ENCODE measurements around the gene STMN3.

STMN3 gene

DNA sequence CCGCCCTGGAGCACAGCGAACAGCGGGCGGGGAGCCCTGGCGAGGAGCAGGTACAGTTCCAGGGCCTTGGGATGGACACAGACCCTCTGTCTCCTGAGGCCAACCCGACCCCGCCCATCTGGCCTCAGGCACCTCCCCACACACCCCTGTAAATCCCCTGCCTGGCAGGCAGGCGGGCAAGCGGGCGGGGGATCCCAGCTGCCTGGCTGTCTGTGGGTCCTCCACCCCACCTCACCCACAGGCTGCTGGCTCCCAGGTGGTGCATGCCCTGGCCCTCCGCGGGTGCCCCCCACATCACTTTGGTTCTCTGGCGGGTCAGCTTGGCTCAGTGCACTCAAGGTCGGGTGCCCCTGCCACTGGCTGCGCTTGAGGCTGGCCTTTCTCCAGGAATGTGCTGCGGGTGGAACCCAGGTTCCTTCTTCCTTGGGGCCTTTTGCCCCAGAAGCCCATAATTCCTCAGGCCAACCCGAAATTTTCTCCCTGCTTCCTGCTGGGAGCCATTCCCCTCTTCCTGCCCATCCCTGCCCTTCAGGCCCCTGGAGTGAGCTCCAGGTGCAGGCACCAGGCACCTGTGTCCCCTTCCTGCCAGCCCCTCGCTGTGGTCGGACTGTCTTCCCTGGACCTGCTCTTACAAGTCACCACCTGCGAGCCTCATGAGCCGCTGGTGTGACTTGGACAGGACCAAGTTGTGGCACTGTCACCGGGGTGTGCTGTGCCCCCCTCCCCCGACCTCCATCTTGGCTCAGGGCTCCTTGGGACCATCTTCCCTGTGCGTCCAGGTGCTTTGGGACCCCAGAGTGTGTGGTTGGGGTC lies 37.9 kb upstream of the STMN3 start:
- H3K27ac ChIP-seq: peak overlapping the region; percentile 42
- TF ChIP-seq, protein P1, sequence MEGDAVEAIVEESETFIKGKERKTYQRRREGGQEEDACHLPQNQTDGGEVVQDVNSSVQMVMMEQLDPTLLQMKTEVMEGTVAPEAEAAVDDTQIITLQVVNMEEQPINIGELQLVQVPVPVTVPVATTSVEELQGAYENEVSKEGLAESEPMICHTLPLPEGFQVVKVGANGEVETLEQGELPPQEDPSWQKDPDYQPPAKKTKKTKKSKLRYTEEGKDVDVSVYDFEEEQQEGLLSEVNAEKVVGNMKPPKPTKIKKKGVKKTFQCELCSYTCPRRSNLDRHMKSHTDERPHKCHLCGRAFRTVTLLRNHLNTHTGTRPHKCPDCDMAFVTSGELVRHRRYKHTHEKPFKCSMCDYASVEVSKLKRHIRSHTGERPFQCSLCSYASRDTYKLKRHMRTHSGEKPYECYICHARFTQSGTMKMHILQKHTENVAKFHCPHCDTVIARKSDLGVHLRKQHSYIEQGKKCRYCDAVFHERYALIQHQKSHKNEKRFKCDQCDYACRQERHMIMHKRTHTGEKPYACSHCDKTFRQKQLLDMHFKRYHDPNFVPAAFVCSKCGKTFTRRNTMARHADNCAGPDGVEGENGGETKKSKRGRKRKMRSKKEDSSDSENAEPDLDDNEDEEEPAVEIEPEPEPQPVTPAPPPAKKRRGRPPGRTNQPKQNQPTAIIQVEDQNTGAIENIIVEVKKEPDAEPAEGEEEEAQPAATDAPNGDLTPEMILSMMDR (IDR thresholded peaks at IDR 0.05): no peak
- no peak for TF ChIP-seq ZFX (IDR thresholded peaks at IDR 0.05; ENCODE audit: borderline replicate concordance)

DNA sequence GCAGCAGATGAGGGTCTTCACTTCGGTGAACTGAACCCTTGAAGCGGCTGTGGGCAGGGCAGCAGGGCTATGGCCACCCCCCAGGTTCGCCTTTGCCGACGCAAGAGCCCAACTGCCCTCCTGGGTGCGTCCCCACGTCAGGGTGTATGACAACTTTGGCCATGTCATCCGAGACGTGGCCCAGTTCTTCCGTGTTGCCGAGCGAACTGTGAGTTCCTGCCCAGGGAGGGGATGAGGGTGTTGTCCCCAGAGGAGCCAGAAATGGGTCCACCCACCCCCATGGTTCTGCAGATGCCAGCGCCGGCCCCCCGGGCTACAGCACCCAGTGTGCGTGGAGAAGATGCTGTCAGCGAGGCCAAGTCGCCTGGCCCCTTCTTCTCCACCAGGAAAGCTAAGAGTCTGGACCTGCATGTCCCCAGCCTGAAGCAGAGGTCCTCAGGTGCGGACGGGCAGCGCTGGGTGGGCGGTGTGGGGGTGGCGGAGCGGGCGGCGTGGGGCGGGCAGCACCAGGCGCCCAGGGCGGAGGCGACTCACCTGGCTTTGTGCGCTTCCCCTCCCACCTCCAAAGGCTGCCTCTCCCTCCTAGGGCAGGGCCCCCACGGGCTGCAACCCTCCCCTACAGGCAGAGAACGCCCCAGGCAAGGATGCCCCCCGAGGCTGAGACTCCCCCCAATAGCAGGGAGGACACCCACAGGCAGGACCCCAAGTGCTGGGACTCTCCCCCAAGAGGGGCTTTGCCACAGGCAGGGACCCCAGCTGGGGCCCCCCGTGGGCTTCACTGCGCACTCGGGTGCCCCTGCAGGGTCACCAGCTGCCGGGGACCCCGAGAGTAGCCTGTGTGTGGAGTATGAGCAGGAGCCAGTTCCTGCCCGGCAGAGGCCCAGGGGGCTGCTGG lies 37.0 kb upstream of the STMN3 start:
- TF ChIP-seq ZFX (IDR thresholded peaks at IDR 0.05; ENCODE audit: borderline replicate concordance): no peak
- TF ChIP-seq, protein P1 (IDR thresholded peaks at IDR 0.05): no peak
- peak overlapping the region; percentile 42 for H3K27ac ChIP-seq

DNA sequence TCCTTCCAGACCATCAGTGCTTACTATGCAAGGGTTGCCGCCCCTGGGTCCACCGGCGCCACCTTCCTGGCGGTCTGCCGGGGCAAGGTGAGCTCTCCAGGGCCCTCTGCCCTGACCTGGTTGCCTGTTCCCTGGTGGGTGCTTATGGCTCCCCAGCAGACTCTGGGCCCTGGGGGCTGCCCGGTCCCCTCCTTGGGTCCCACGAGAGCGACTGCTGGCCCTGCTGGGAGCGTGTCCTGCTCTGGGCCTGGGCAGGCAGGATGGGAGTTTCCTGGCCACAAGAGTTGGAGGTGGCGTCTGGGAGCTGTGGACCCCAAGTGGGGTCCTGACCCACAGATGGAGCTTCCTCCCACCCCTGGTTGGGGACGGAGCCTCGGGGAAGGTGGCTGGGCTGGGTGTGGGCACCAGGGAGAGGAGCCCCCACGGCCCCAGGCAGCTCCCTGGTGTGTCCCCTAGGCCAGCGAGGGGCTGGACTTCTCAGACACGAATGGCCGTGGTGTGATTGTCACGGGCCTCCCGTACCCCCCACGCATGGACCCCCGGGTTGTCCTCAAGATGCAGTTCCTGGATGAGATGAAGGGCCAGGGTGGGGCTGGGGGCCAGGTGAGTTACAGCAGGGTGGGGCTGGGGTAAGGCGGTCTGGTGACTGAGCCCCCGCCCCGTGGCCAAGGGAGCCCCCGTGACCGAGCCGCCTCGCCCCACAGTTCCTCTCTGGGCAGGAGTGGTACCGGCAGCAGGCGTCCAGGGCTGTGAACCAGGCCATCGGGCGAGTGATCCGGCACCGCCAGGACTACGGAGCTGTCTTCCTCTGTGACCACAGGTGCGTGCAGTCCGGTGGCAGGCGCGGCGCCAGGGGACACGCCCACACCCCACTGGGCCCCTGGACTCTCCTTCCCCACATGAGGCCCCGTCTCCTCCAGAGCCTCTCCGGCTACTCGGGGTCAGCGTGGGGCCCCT lies 36.1 kb upstream of the STMN3 start:
- H3K27ac ChIP-seq: no peak overlapping the region
- TF ChIP-seq, protein P1 (IDR thresholded peaks at IDR 0.05): no peak
- no peak for TF ChIP-seq ZFX (IDR thresholded peaks at IDR 0.05; ENCODE audit: borderline replicate concordance)

DNA sequence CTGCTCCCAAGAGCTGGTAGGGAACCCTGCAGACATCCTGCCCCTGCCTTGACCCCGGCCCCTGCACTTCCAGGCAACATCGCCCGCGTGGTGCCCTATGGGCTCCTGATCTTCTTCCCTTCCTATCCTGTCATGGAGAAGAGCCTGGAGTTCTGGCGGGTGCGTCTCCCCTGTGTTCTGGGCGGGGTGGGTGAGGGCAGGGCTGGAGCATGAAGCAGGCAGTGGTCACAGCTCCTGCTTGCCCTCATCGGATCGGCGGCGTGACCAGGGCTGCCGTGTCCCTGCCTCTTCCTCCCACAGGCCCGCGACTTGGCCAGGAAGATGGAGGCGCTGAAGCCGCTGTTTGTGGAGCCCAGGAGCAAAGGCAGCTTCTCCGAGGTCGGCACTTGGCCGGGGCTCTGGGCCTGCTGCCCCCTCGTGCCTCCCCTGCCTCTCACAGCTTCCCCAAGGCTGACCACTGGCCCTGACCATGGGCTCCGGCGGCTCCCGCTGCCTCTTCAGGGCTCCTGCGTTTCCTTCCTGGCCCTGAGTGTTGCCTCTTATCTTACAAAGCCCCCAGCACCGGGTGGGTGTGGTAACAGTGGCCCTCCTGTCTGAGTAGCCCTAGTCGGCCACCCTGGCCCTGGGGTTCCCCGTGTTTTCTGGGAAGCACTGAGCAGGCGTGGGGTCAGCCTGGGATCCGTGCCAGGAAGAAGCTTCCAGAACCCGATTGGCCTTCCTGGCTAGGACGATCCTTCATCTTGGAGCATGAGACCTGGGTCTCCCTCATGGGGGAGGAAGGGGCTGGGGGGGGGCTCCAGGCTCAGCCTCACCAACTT lies 35.2 kb upstream of the STMN3 start:
- TF ChIP-seq ZFX (IDR thresholded peaks at IDR 0.05; ENCODE audit: borderline replicate concordance): no peak
- TF ChIP-seq, protein P1 (IDR thresholded peaks at IDR 0.05): no peak
- no peak overlapping the region for H3K27ac ChIP-seq

DNA sequence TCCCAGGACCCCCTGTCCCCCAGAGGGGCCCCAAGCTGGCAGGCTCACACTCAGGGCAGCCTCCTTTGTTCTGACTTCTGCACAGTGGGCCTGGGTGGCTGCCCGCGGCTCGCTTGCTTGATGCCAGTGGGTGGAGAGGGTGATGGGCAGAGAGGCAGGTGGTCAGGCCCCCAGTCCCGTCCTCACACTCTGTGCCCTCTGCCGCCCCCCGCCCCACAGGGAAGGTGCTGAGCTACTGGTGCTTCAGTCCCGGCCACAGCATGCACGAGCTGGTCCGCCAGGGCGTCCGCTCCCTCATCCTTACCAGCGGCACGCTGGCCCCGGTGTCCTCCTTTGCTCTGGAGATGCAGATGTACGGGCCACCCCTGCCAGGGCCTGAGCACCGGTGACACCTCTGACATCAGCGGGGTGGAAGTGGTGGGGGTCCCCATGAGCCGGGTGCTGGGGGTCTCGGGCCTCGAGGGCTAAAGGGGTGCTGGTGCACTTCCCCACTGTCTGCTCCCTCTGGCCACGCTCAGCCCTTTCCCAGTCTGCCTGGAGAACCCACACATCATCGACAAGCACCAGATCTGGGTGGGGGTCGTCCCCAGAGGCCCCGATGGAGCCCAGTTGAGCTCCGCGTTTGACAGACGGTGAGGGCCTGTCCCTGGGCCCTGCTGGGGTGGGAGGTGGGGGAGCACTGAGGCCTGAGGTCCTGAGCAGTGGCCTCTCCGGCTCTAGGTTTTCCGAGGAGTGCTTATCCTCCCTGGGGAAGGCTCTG lies 34.4 kb upstream of the STMN3 start:
- no peak overlapping the region for H3K27ac ChIP-seq
- TF ChIP-seq, protein P1 (IDR thresholded peaks at IDR 0.05): no peak
- no peak for TF ChIP-seq ZFX (IDR thresholded peaks at IDR 0.05; ENCODE audit: borderline replicate concordance)
